GM12878 (cell line): Measurements from ENCODE around the gene CFAP70. TPM values are rescaled to one million over a fixed set of nuclear protein-coding genes. Genes with fewer than 3 reads are reported as not detected.

ENCODE experiments used
- ATAC-seq: fragments of 200-7000 bp; cut with Tn5 transposase; 3 replicates; pipeline ENCODE4 v1.9.1; 2020; ENCODE audit warnings: mild to moderate bottlenecking, moderate library complexity
- BruUV-seq: library from RNA; stranded (reverse); fragments of 400-500 nt; replicated peaks from 2 replicates; lab custom pipeline; 2021; lab: Mats Ljungman, UMichigan
- CTCF ChIA-PET: fragments of 300-600 bp; sonication (Branson Sonifier 250); formaldehyde crosslinking; extraction: SDS; loops from one replicate; lab custom pipeline; 2021; ENCODE audit warnings: inconsistent platforms; lab: Yijun Ruan, JAX
- POLR2A ChIA-PET: fragments of 350-600 bp; formaldehyde crosslinking; extraction: SDS; loops from one replicate; lab custom pipeline; 2021; ENCODE audit warnings: inconsistent platforms; lab: Charles Lee
- RAD21 ChIA-PET: fragments of 300-600 bp; sonication (Branson Sonifier 250); formaldehyde crosslinking; loops from one replicate; lab custom pipeline; 2023; ENCODE audit warnings: antibody characterized with exemption; ENCODE audit not compliant: unreplicated experiment; lab: Charles Lee
- SMC1A ChIA-PET: fragments of 300-600 bp; sonication (Branson Sonifier 250); formaldehyde crosslinking; loops from one replicate; lab custom pipeline; 2023; ENCODE audit not compliant: unreplicated experiment, uncharacterized antibody; lab: Charles Lee
- DNase-seq: peaks from one replicate; pipeline ENCODE4 v3.0.0-alpha.2; 2011; ENCODE audit warnings: low read depth, low spot score
- FAIRE-seq: peaks from 3 replicates; lab custom pipeline; 2011; peaks lifted over from hg19 to GRCh38; lab: Jason Lieb, UNC
- H2AFZ ChIP-seq: 2 replicates; pipeline ENCODE4 v1.6.0; 2011; ENCODE audit warnings: low read depth, low read length, control low read depth; ENCODE audit not compliant: control insufficient read depth
- H3K27ac ChIP-seq: 2 replicates; pipeline ENCODE4 v1.5.1; 2011; ENCODE audit warnings: control low read depth; ENCODE audit not compliant: control insufficient read depth, insufficient read depth
- H3K27me3 ChIP-seq, 2 experiments: replicated peaks in 1 of 2; 2 replicates each; pipeline versions ENCODE4 v1.6.0 to v1.6.1; 2011; ENCODE audit warnings: low read length in 1 of 2; ENCODE audit not compliant: control insufficient read depth in 2 of 2, insufficient read depth in 2 of 2
- H3K36me3 ChIP-seq, 2 experiments: 2 replicates each; pipeline ENCODE4 v1.5.1; 2011; ENCODE audit warnings: low read length in 1 of 2; ENCODE audit not compliant: control insufficient read depth in 2 of 2, insufficient read depth in 2 of 2
- H3K4me1 ChIP-seq: 2 replicates; pipeline ENCODE4 v1.6.1; 2011; ENCODE audit warnings: mild to moderate bottlenecking, low read length, moderate library complexity, mixed read lengths; ENCODE audit not compliant: control insufficient read depth, insufficient read depth
- H3K4me2 ChIP-seq: 2 replicates; pipeline ENCODE4 v1.6.0; 2011; ENCODE audit warnings: control low read depth; ENCODE audit not compliant: control insufficient read depth, insufficient read depth
- H3K4me3 ChIP-seq: fragments of 200-600 bp; sonication (generic); 2 replicates; pipeline ENCODE4 v1.5.1; 2016
- H3K79me2 ChIP-seq: 2 replicates; pipeline ENCODE4 v1.6.0; 2011; ENCODE audit warnings: low read length; ENCODE audit not compliant: control insufficient read depth, insufficient read depth
- H3K9ac ChIP-seq: 2 replicates; pipeline ENCODE4 v1.8.0; 2011; ENCODE audit warnings: low read length, control low read depth, mixed read lengths; ENCODE audit not compliant: control insufficient read depth, insufficient read depth
- H3K9me3 ChIP-seq: replicated peaks from 3 replicates; pipeline ENCODE4 v1.5.1; 2011; ENCODE audit warnings: mild to moderate bottlenecking, low read length; ENCODE audit not compliant: control insufficient read depth, insufficient read depth
- H4K20me1 ChIP-seq: 2 replicates; pipeline ENCODE4 v1.6.0; 2011; ENCODE audit not compliant: control insufficient read depth, insufficient read depth
- BRCA1 ChIP-seq: IDR thresholded peaks from 2 replicates; pipeline ENCODE4 v1.6.1; 2011; ENCODE audit warnings: low read depth, low read length, improper control_type of control experiment
- CTCF ChIP-seq, 3 experiments: IDR thresholded peaks in 2 of 3; conservative IDR thresholded peaks in 1 of 3; 2 replicates each; pipeline ENCODE4 v1.5.1; 2011; ENCODE audit warnings: low read depth in 3 of 3, low read length in 3 of 3, mild to moderate bottlenecking in 3 of 3, control low read depth in 2 of 3, moderate library complexity in 2 of 3, inconsistent platforms in 1 of 3, mixed read lengths in 1 of 3; ENCODE audit not compliant: control insufficient read depth in 2 of 3, insufficient read depth in 1 of 3; ENCODE audit errors: extremely low read depth in 1 of 3
- EGR1 ChIP-seq, 2 experiments: IDR thresholded peaks; 1 replicate in 1 of 2; 2 replicates in 1 of 2; pipeline ENCODE4 v1.6.1; 2011 to 2012; ENCODE audit warnings: low read depth in 2 of 2, low read length in 2 of 2, borderline replicate concordance in 1 of 2, mild to moderate bottlenecking in 1 of 2, moderate library complexity in 1 of 2
- EZH2 ChIP-seq: IDR thresholded peaks from 2 replicates; pipeline ENCODE4 v1.6.1; 2012; ENCODE audit warnings: low read depth, mild to moderate bottlenecking, control low read depth, inconsistent platforms, low read length, borderline replicate concordance; ENCODE audit not compliant: control insufficient read depth
- FOS ChIP-seq: IDR thresholded peaks from 3 replicates; pipeline ENCODE4 v1.6.1; 2011; ENCODE audit warnings: borderline replicate concordance; ENCODE audit not compliant: insufficient read length; ENCODE audit errors: extremely low read depth
- IRF4 ChIP-seq: IDR thresholded peaks from 2 replicates; pipeline ENCODE4 v1.6.1; 2011; ENCODE audit warnings: low read depth, low read length
- MYC ChIP-seq: IDR thresholded peaks from 2 replicates; pipeline ENCODE4 v1.6.1; 2011; ENCODE audit warnings: mild to moderate bottlenecking, low read length, moderate library complexity, inconsistent platforms; ENCODE audit not compliant: insufficient read depth, insufficient replicate concordance, insufficient read length, severe bottlenecking
- NKRF ChIP-seq: fragments of 450-650 bp; conservative IDR thresholded peaks from 2 replicates; pipeline ENCODE4 v1.6.1; 2017; ENCODE audit warnings: mild to moderate bottlenecking, moderate library complexity
- NR2C1 ChIP-seq: fragments of 450-650 bp; IDR thresholded peaks from 2 replicates; pipeline ENCODE4 v1.6.1; 2017; ENCODE audit warnings: antibody characterized with exemption, mild to moderate bottlenecking, moderate library complexity
- NR2C2 ChIP-seq: IDR thresholded peaks from 2 replicates; pipeline ENCODE4 v1.6.1; 2011; ENCODE audit warnings: borderline replicate concordance, low read depth; ENCODE audit not compliant: control insufficient read depth, insufficient read length
- PAX5 ChIP-seq: IDR thresholded peaks from 2 replicates; pipeline ENCODE4 v1.6.1; 2011; ENCODE audit warnings: low read depth, low read length, borderline replicate concordance
- POLR2A ChIP-seq: IDR thresholded peaks from 2 replicates; pipeline ENCODE4 v1.6.1; 2011; ENCODE audit warnings: low read depth, mild to moderate bottlenecking, low read length
- RB1 ChIP-seq: fragments of 450-650 bp; formaldehyde crosslinking; IDR thresholded peaks from 2 replicates; pipeline ENCODE4 v1.6.1; 2017; ENCODE audit warnings: mild to moderate bottlenecking, borderline replicate concordance
- SMAD5 ChIP-seq: IDR thresholded peaks from 2 replicates; pipeline ENCODE4 v1.6.1; 2016; ENCODE audit warnings: antibody characterized with exemption, low read depth
- SMARCA5 ChIP-seq: fragments of 450-650 bp; IDR thresholded peaks from 2 replicates; pipeline ENCODE4 v1.6.1; 2017; ENCODE audit warnings: mild to moderate bottlenecking
- SUZ12 ChIP-seq: fragments of 200-600 bp; sonication (generic); IDR thresholded peaks from one replicate; pipeline ENCODE4 v1.6.1; 2018; ENCODE audit warnings: antibody characterized with exemption, mild to moderate bottlenecking; ENCODE audit not compliant: unreplicated experiment
- TCF7 ChIP-seq: IDR thresholded peaks from 2 replicates; pipeline ENCODE4 v1.6.1; 2014; ENCODE audit warnings: antibody characterized with exemption, borderline replicate concordance
- ZBTB33 ChIP-seq: fragments of 450-650 bp; IDR thresholded peaks from 2 replicates; pipeline ENCODE4 v1.6.1; 2017; ENCODE audit warnings: mild to moderate bottlenecking
- ZNF217 ChIP-seq: fragments of 450-650 bp; IDR thresholded peaks from 2 replicates; pipeline ENCODE4 v1.6.1; 2017; ENCODE audit warnings: antibody characterized with exemption, mild to moderate bottlenecking
- ZNF384 ChIP-seq: IDR thresholded peaks from 2 replicates; pipeline ENCODE4 v1.6.1; 2012; ENCODE audit warnings: low read depth, mild to moderate bottlenecking, low read length, improper control_type of control experiment, borderline replicate concordance
- in situ Hi-C: fragments of 300-500 bp; cut with MboI; formaldehyde crosslinking; loops from 9 replicates; pipeline ENCODE4 v1.14.3; 2018; ENCODE audit warnings: mixed read lengths
- intact Hi-C: fragments of 100-400 bp; cut with micrococcal nuclease; formaldehyde crosslinking; loops from one replicate; pipeline ENCODE4 v1.14.2; 2022; ENCODE audit not compliant: unreplicated experiment
- polyA plus RNA-seq, 11 experiments: library from polyadenylated mRNA; depleted of rRNA in 4 of 11; unstranded in 6 of 11; stranded (reverse) in 5 of 11; fragments of >200 nt; fragmentation: Nextera tagmentation in 4 of 11; fragmentation: Illumina TruSeq in 1 of 11; extraction: Ambion mirVana in 4 of 11; extraction: Trizol in 1 of 11; gene quantifications; 1 replicate in 1 of 11; 2 replicates in 10 of 11; pipeline versions ENCODE4 v1.2.1 to v1.2.3, GENCODE V29; 2011 to 2016; ENCODE audit warnings: inconsistent platforms in 2 of 11, missing spikeins in 2 of 11, low read depth in 1 of 11
- total RNA-seq, 4 experiments: library from RNA; depleted of rRNA in 3 of 4; stranded (reverse); fragments of >200 nt in 3 of 4; fragmentation: Illumina TruSeq in 1 of 4; extraction: Trizol in 1 of 4; gene quantifications; 2 replicates each; pipeline versions ENCODE4 v1.2.1 to v1.2.3, GENCODE V29; 2013 to 2021

Gene CFAP70
- total and polyA plus RNA-seq, 10 of the 15 experiments (the other 5 are each of a cell fraction or from before 2014, with no cell fraction given), result 0.21 to 1.1 (median 0.42) TPM

- DNase-seq (no peak), ATAC-seq (no peak), FAIRE-seq (no peak)
- BruUV-seq, result no TSS peak
- H3K4me1 ChIP-seq, result no peaks in the 10 kb centered on the region
- RAD21 ChIA-PET, result interaction anchor here (0.5 kb wide), 1 partner anchor 811 kb away, joined by 3 read pairs; no protein-coding TSS in a partner anchor
- no peaks in the 10 kb centered on the region for H4K20me1 ChIP-seq
- H3K9ac ChIP-seq, result no peak overlapping the region
- no peak overlapping the region for H3K4me2 ChIP-seq
- H2AFZ ChIP-seq, result no peak overlapping the region
- H3K27me3 ChIP-seq, result no peaks in the 10 kb centered on the region
- TF ChIP-seq RB1 (no peak), ZBTB33 (no peak), IRF4 (no peak), ZNF217 (no peak), EGR1 (IDR thresholded peaks at IDR 0.05; ENCODE audit: borderline replicate concordance in 1 of 2, low read depth in 2 of 2, low read length in 2 of 2) (no peak), POLR2A (no peak), CTCF (IDR thresholded peaks at IDR 0.05 in 2 of 3, conservative IDR thresholded peaks at IDR 0.05 in 1 of 3; ENCODE audit: control insufficient read depth in 2 of 3, extremely low read depth in 1 of 3, insufficient read depth in 1 of 3, low read depth in 3 of 3, low read length in 3 of 3) (no peak), MYC (no peak), BRCA1 (no peak), NKRF (no peak), PAX5 (no peak), NR2C1 (no peak), NR2C2 (no peak), SMARCA5 (no peak), SMAD5 (no peak), TCF7 (no peak), ZNF384 (no peak), SUZ12 (no peak), EZH2 (no peak), FOS (no peak)
- in situ Hi-C loops (no loop called here), intact Hi-C loops (no loop called here)
- SMC1A ChIA-PET, result no interaction called here
- CTCF ChIA-PET, result interaction anchor here (1.0 kb wide), 1 partner anchor 42 kb away, joined by 3 read pairs; no protein-coding TSS in a partner anchor
- POLR2A ChIA-PET, result no interaction called here
- no peaks in the 10 kb centered on the region for H3K9me3 ChIP-seq
- no peaks in the 10 kb centered on the region for H3K79me2 ChIP-seq
- no peaks in the 10 kb centered on the region for H3K36me3 ChIP-seq
- no peak overlapping the region for H3K4me3 ChIP-seq
- H3K27ac ChIP-seq, result no peak overlapping the region
Observed at GRCh38 chr10:73306171-73306708, 52.4 kb downstream of the CFAP70 start.
